ENCODE data around the gene KLF6. TPM values are rescaled to one million over a fixed set of nuclear protein-coding genes. Genes with fewer than 3 reads are reported as not detected.

Gene KLF6
- total RNA-seq, 1 experiment from 2014 or later, result 70.1 TPM

DNA sequence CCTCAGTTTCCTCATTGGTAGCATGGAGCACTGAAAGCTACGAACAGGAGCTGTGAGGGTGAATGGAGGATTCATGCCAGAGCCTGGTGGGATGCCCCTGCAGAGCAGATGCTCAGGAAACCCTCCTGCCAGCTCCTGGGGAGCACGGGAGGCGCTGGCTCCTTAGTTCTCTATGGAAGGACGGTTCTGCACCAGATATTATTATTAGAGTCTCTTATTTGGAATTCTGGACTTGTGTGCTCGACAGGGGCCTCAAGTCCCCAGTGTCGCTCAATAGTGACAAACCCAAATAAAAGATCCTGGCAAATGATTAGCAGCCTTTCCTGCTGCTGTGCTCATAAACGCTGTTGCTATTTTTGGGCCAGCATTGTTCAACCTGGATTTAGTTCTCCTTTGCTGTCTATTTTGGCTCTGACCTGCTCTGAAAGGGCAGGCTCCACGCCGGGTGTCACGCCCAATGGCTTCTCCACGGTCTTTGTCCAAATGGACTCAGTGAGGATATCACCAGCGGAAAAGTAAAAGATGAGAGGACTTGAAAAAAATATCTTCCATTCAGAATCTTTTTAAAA, 23.0 kb upstream of the KLF6 start:
- Histone ChIP-seq H3K9me3 (ENCODE audit: low read depth, low read length, poor library complexity, severe bottlenecking) (no peaks in the 10 kb centered on the region), H3K27me3 (replicated peaks; ENCODE audit: insufficient read depth, low read depth, low read length, poor library complexity) (no peaks in the 10 kb centered on the region), H3K27ac (ENCODE audit: low read depth, low read length, poor library complexity, severe bottlenecking) (peak overlapping the region; percentile 20), H3K4me1 (ENCODE audit: insufficient read depth, low read length, poor library complexity, severe bottlenecking) (peaks cover 69% of the 10 kb centered on the region), H3K36me3 (ENCODE audit: insufficient read depth, low read length, poor library complexity, severe bottlenecking) (no peaks in the 10 kb centered on the region), H3K4me3 (ENCODE audit: low read depth, low read length, poor library complexity, severe bottlenecking) (no peak overlapping the region)
- ChIA-PET POLR2A (ENCODE audit: low non-redundant PET) (no interaction called here), CTCF (no interaction called here)
- intact Hi-C loops (cut with micrococcal nuclease; ENCODE audit: unreplicated experiment), result no loop called here
- TF ChIP-seq EZH2 (IDR thresholded peaks at IDR 0.05; ENCODE audit: borderline replicate concordance, low read depth, low read length, poor library complexity, severe bottlenecking), result no peak
- TF ChIP-seq, protein P1, sequence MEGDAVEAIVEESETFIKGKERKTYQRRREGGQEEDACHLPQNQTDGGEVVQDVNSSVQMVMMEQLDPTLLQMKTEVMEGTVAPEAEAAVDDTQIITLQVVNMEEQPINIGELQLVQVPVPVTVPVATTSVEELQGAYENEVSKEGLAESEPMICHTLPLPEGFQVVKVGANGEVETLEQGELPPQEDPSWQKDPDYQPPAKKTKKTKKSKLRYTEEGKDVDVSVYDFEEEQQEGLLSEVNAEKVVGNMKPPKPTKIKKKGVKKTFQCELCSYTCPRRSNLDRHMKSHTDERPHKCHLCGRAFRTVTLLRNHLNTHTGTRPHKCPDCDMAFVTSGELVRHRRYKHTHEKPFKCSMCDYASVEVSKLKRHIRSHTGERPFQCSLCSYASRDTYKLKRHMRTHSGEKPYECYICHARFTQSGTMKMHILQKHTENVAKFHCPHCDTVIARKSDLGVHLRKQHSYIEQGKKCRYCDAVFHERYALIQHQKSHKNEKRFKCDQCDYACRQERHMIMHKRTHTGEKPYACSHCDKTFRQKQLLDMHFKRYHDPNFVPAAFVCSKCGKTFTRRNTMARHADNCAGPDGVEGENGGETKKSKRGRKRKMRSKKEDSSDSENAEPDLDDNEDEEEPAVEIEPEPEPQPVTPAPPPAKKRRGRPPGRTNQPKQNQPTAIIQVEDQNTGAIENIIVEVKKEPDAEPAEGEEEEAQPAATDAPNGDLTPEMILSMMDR (conservative IDR thresholded peaks at IDR 0.05; ENCODE audit: low read depth, low read length), result no peak
- BruUV-seq (replicated peaks), result no TSS peak
- peak; percentile 55 for DNase-seq (ENCODE audit: low spot score)

DNA sequence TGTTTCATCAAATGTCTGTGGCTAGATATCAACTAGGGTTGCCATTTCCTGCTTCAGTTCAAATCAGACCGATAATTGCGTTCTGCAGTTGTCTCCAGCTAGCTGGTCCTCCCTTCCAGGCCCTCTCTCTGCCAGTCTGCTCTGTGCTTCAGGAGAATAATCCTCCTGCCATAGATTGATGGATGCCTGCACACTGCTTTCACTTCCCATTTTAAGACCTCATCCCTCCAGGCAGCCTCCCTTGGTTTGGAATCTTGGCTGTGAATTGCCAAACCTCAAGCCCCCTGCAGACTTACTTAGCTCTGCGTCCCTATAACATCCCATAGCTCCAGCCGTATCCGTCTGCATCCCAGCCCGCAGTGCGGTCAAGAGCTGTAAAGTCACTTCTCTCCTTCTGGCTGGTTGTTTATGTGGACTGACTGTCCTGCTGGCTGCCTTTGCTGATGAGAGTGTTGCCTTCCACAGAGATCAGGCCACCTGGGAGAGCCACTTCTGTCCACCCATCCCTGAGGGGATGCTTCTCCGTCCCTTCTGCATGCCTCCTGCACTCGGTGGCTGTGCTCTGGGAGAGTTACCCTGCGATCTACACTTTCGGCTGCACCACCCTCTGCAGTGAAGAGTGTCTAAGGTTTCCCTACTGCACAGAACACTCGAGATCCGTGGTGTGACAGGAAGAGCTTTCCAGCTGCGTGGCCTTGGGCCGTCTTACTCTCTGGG, 22.4 kb upstream of the KLF6 start:
- H3K4me3 ChIP-seq (ENCODE audit: low read depth, low read length, poor library complexity, severe bottlenecking), result no peak overlapping the region
- intact Hi-C loops (cut with micrococcal nuclease; ENCODE audit: unreplicated experiment), result no loop called here
- no peaks in the 10 kb centered on the region for H3K27me3 ChIP-seq (replicated peaks; ENCODE audit: insufficient read depth, low read depth, low read length, poor library complexity)
- peak overlapping the region; percentile 20 for H3K27ac ChIP-seq (ENCODE audit: low read depth, low read length, poor library complexity, severe bottlenecking)
- DNase-seq (ENCODE audit: low spot score), result no peak
- no peaks in the 10 kb centered on the region for H3K9me3 ChIP-seq (ENCODE audit: low read depth, low read length, poor library complexity, severe bottlenecking)
- no TSS peak for BruUV-seq (replicated peaks)
- no peaks in the 10 kb centered on the region for H3K36me3 ChIP-seq (ENCODE audit: insufficient read depth, low read length, poor library complexity, severe bottlenecking)
- POLR2A ChIA-PET (ENCODE audit: low non-redundant PET), result no interaction called here
- CTCF ChIA-PET, result interaction anchor here (0.6 kb wide), 1 partner anchor 945 kb away, joined by 4 read pairs; no protein-coding TSS in a partner anchor
- TF ChIP-seq EZH2 (IDR thresholded peaks at IDR 0.05; ENCODE audit: borderline replicate concordance, low read depth, low read length, poor library complexity, severe bottlenecking), result no peak
- TF ChIP-seq, protein P1 (conservative IDR thresholded peaks at IDR 0.05; ENCODE audit: low read depth, low read length), result no peak
- peaks cover 71% of the 10 kb centered on the region for H3K4me1 ChIP-seq (ENCODE audit: insufficient read depth, low read length, poor library complexity, severe bottlenecking)

DNA sequence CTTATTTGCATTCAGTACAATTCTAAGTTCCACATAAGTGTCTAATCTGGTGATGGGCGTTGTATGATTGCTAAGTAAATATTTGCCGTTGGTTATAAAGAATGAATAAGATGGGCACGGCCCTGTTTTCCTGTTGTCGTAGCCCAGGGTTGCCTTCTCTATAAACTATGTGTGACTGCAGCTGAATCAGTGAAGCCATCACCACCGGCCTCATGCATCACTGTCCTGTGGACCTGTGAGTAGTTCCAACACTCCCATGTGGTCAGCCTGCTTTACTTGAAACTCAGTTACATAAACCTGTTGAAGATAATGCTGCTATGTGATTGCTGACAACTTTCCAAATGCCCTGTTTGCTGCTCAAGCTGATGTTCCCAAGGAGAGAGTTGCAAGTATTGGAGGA, 21.6 kb upstream of the KLF6 start:
- no peak for TF ChIP-seq EZH2 (IDR thresholded peaks at IDR 0.05; ENCODE audit: borderline replicate concordance, low read depth, low read length, poor library complexity, severe bottlenecking)
- TF ChIP-seq, protein P1 (conservative IDR thresholded peaks at IDR 0.05; ENCODE audit: low read depth, low read length), result no peak
- Histone ChIP-seq H3K4me1 (ENCODE audit: insufficient read depth, low read length, poor library complexity, severe bottlenecking) (peaks cover 71% of the 10 kb centered on the region), H3K36me3 (ENCODE audit: insufficient read depth, low read length, poor library complexity, severe bottlenecking) (no peaks in the 10 kb centered on the region), H3K9me3 (ENCODE audit: low read depth, low read length, poor library complexity, severe bottlenecking) (no peaks in the 10 kb centered on the region), H3K27me3 (replicated peaks; ENCODE audit: insufficient read depth, low read depth, low read length, poor library complexity) (no peaks in the 10 kb centered on the region), H3K4me3 (ENCODE audit: low read depth, low read length, poor library complexity, severe bottlenecking) (no peak overlapping the region), H3K27ac (ENCODE audit: low read depth, low read length, poor library complexity, severe bottlenecking) (peak overlapping the region; percentile 81)
- intact Hi-C loops (cut with micrococcal nuclease; ENCODE audit: unreplicated experiment), result no loop called here
- ChIA-PET POLR2A (ENCODE audit: low non-redundant PET) (no interaction called here), CTCF (no interaction called here)
- no TSS peak for BruUV-seq (replicated peaks)
- no peak for DNase-seq (ENCODE audit: low spot score)

Measured in A673 (cell line).